HCT116 (cell line): ENCODE measurements around the gene TOGARAM1. TPM values are rescaled to one million over a fixed set of nuclear protein-coding genes. Genes with fewer than 3 reads are reported as not detected.

ENCODE experiments used
- ATAC-seq: fragments of 200-7000 bp; cut with Tn5 transposase; 2 replicates; pipeline ENCODE4 v1.9.1; 2020; ENCODE audit warnings: mild to moderate bottlenecking, moderate library complexity
- BruUV-seq: library from RNA; stranded (reverse); fragments of 400-500 nt; replicated peaks from 2 replicates; lab custom pipeline; 2021; lab: Mats Ljungman, UMichigan
- CTCF ChIA-PET: fragments of 300-600 bp; sonication (Branson Sonifier 250); formaldehyde crosslinking; loops from one replicate; lab custom pipeline; 2021; ENCODE audit warnings: antibody characterized with exemption; lab: Charles Lee
- POLR2A ChIA-PET: fragments of 300-600, 350-600 bp; sonication (Branson Sonifier 250); formaldehyde crosslinking; loops from one replicate; lab custom pipeline; 2021; ENCODE audit warnings: antibody characterized with exemption; lab: Charles Lee
- RAD21 ChIA-PET, 2 experiments: fragments of 300-600 bp; sonication (Branson Sonifier 250); formaldehyde crosslinking; loops; one replicate each; lab custom pipeline; 2023; ENCODE audit warnings: low total read pairs in 2 of 2; ENCODE audit not compliant: uncharacterized antibody in 2 of 2, unreplicated experiment in 2 of 2, low non-redundant PET in 1 of 2; lab: Charles Lee
- DNase-seq: peaks from one replicate; pipeline ENCODE4 v3.0.0-alpha.2; 2010; ENCODE audit warnings: low read depth, low spot score
- H2AFZ ChIP-seq: fragments of 200-600 bp; shearing (Covaris generic), sonication (generic); 2 replicates; pipeline ENCODE4 v1.6.1; 2017; ENCODE audit warnings: low read depth, mixed run types, mixed read lengths, antibody characterized with exemption, low read length; ENCODE audit not compliant: poor library complexity, severe bottlenecking
- H3K27ac ChIP-seq: 2 replicates; pipeline ENCODE4 v1.5.1; 2012; ENCODE audit warnings: low read depth, low read length
- H3K27me3 ChIP-seq: fragments of 200-600 bp; sonication (generic); 2 replicates; pipeline ENCODE4 v1.6.1; 2016; ENCODE audit warnings: mixed run types, low read length, mixed read lengths; ENCODE audit not compliant: insufficient read depth
- H3K36me3 ChIP-seq, 2 experiments: fragments of 200-500 bp in 1 of 2; fragments of 200-600 bp in 1 of 2; sonication (Bioruptor generic) in 1 of 2; sonication (generic) in 1 of 2; 2 replicates each; pipeline versions ENCODE4 v1.5.1 to v1.6.1; 2014 to 2016; ENCODE audit warnings: low read length in 2 of 2, inconsistent platforms in 1 of 2, mixed read lengths in 1 of 2, mixed run types in 1 of 2; ENCODE audit not compliant: insufficient read depth in 2 of 2, control insufficient read depth in 1 of 2
- H3K4me1 ChIP-seq, 2 experiments: fragments of 200-600 bp in 1 of 2; sonication (generic) in 1 of 2; 2 replicates each; pipeline versions ENCODE4 v1.5.1 to v1.6.1; 2012 to 2017; ENCODE audit warnings: low read length in 2 of 2, inconsistent platforms in 1 of 2, mild to moderate bottlenecking in 1 of 2, mixed read lengths in 1 of 2, mixed run types in 1 of 2, moderate library complexity in 1 of 2; ENCODE audit not compliant: insufficient read depth in 2 of 2, control insufficient read depth in 1 of 2
- H3K4me2 ChIP-seq: fragments of 200-600 bp; sonication (generic); 2 replicates; pipeline ENCODE4 v1.6.1; 2017; ENCODE audit warnings: mixed run types, low read length, mixed read lengths
- H3K4me3 ChIP-seq, 2 experiments: fragments of 200-600 bp in 1 of 2; sonication (generic) in 1 of 2; replicated peaks in 1 of 2; 2 replicates each; pipeline ENCODE4 v1.5.1; 2011 to 2016; ENCODE audit warnings: low read length in 2 of 2, control low read depth in 1 of 2, low read depth in 1 of 2, mild to moderate bottlenecking in 1 of 2, mixed read lengths in 1 of 2, mixed run types in 1 of 2
- H3K79me2 ChIP-seq: fragments of 200-600 bp; sonication (generic); 2 replicates; pipeline ENCODE4 v1.6.1; 2017; ENCODE audit warnings: mild to moderate bottlenecking, mixed run types, low read length, moderate library complexity, mixed read lengths; ENCODE audit not compliant: insufficient read depth
- H3K9ac ChIP-seq: fragments of 200-600 bp; sonication (generic); 2 replicates; pipeline ENCODE4 v1.6.1; 2016; ENCODE audit warnings: low read length, mixed read lengths
- H3K9me2 ChIP-seq: fragments of 200-600 bp; sonication (generic), shearing (Covaris generic); 2 replicates; pipeline ENCODE4 v1.6.1; 2017; ENCODE audit warnings: mixed run types, mild to moderate bottlenecking, moderate library complexity; ENCODE audit not compliant: insufficient read depth
- H3K9me3 ChIP-seq, 2 experiments: fragments of 200-500 bp in 1 of 2; fragments of 200-600 bp in 1 of 2; sonication (Bioruptor generic) in 1 of 2; sonication (generic) in 1 of 2; 2 replicates each; pipeline ENCODE4 v1.6.1; 2014 to 2017; ENCODE audit warnings: low read length in 2 of 2, mixed read lengths in 2 of 2, inconsistent platforms in 1 of 2, low read depth in 1 of 2, mild to moderate bottlenecking in 1 of 2, mixed run types in 1 of 2, moderate library complexity in 1 of 2; ENCODE audit not compliant: control insufficient read depth in 1 of 2, insufficient read depth in 1 of 2
- H4K20me1 ChIP-seq: fragments of 200-600 bp; sonication (generic), shearing (Covaris generic); 2 replicates; pipeline ENCODE4 v1.6.1; 2017; ENCODE audit warnings: mixed run types, mild to moderate bottlenecking, moderate library complexity; ENCODE audit not compliant: insufficient read depth
- CBX3 ChIP-seq: IDR thresholded peaks from 2 replicates; pipeline ENCODE4 v1.6.1; 2012; ENCODE audit warnings: low read depth
- CEBPB ChIP-seq: IDR thresholded peaks from 2 replicates; pipeline ENCODE4 v1.6.1; 2012; ENCODE audit warnings: low read depth
- CTCF ChIP-seq, 3 experiments: fragments of 200-600 bp in 1 of 3; sonication (generic) in 1 of 3; IDR thresholded peaks in 2 of 3; conservative IDR thresholded peaks in 1 of 3; 2 replicates each; pipeline ENCODE4 v1.5.1; 2012 to 2017; ENCODE audit warnings: low read depth in 2 of 3, low read length in 2 of 3, antibody characterized with exemption in 1 of 3, borderline replicate concordance in 1 of 3, control low read depth in 1 of 3, mild to moderate bottlenecking in 1 of 3, mixed read lengths in 1 of 3, mixed run types in 1 of 3, moderate library complexity in 1 of 3; ENCODE audit not compliant: insufficient read depth in 1 of 3
- EGR1 ChIP-seq: IDR thresholded peaks from 2 replicates; pipeline ENCODE4 v1.6.1; 2012; ENCODE audit warnings: low read depth
- ELF1 ChIP-seq: IDR thresholded peaks from 2 replicates; pipeline ENCODE4 v1.6.1; 2012; ENCODE audit warnings: low read depth, borderline replicate concordance
- EZH2phosphoT487 ChIP-seq: fragments of 200-600 bp; IDR thresholded peaks from 2 replicates; pipeline ENCODE4 v1.6.1; 2018; ENCODE audit warnings: antibody characterized with exemption, borderline replicate concordance
- FOSL1 ChIP-seq: IDR thresholded peaks from 2 replicates; pipeline ENCODE4 v1.6.1; 2012; ENCODE audit warnings: low read depth
- JUND ChIP-seq: IDR thresholded peaks from 2 replicates; pipeline ENCODE4 v1.6.1; 2012
- POLR2AphosphoS5 ChIP-seq: IDR thresholded peaks from 2 replicates; pipeline ENCODE4 v1.6.1; 2011; ENCODE audit warnings: mild to moderate bottlenecking, low read depth, low read length, moderate library complexity
- RAD21 ChIP-seq: IDR thresholded peaks from 2 replicates; pipeline ENCODE4 v1.6.1; 2012; ENCODE audit warnings: low read depth, mild to moderate bottlenecking
- SP1 ChIP-seq: IDR thresholded peaks from 2 replicates; pipeline ENCODE4 v1.6.1; 2012; ENCODE audit warnings: low read depth
- SRF ChIP-seq: IDR thresholded peaks from 2 replicates; pipeline ENCODE4 v1.6.1; 2012; ENCODE audit warnings: low read depth
- TCF7L2 ChIP-seq: IDR thresholded peaks from 2 replicates; pipeline ENCODE4 v1.7.0; 2011; ENCODE audit warnings: borderline replicate concordance, inconsistent platforms; ENCODE audit not compliant: insufficient read depth, insufficient read length; ENCODE audit errors: extremely low read depth
- YY1 ChIP-seq: IDR thresholded peaks from 2 replicates; pipeline ENCODE4 v1.6.1; 2011; ENCODE audit warnings: low read length, low read depth, moderate library complexity, mild to moderate bottlenecking; ENCODE audit not compliant: insufficient replicate concordance; ENCODE audit errors: extremely low read depth
- ZBTB33 ChIP-seq: IDR thresholded peaks from 2 replicates; pipeline ENCODE4 v1.6.1; 2011; ENCODE audit warnings: mild to moderate bottlenecking, low read length, moderate library complexity; ENCODE audit not compliant: insufficient replicate concordance; ENCODE audit errors: extremely low read depth
- ZFX ChIP-seq: fragments of 450-650 bp; IDR thresholded peaks from 2 replicates; pipeline ENCODE4 v1.6.1; 2017
- ZNF274 ChIP-seq: fragments of 200-500 bp; sonication (Bioruptor generic); IDR thresholded peaks from 2 replicates; pipeline ENCODE4 v1.6.1; 2014; ENCODE audit warnings: mild to moderate bottlenecking, low read depth, low read length, inconsistent platforms
- intact Hi-C: fragments of 100-400 bp; cut with micrococcal nuclease; formaldehyde crosslinking; loops from 2 replicates; pipeline ENCODE4 v1.10.0; 2022
- total RNA-seq: library from RNA; stranded (reverse); gene quantifications from one replicate; pipeline ENCODE4 v1.2.1, GENCODE V29; 2021; ENCODE audit not compliant: unreplicated experiment
- TF ChIP-seq, protein P1 (sequence below): IDR thresholded peaks from 2 replicates; pipeline ENCODE4 v1.6.1; 2012
- TF ChIP-seq, protein P2 (sequence below): IDR thresholded peaks from 2 replicates; pipeline ENCODE4 v1.6.1; 2012; ENCODE audit warnings: low read depth

TOGARAM1 gene
- total RNA-seq, 1 experiment from 2014 or later = 1.9 TPM

GRCh38 chr14:45048385-45048784, 86.4 kb downstream of the TOGARAM1 start:
- Histone ChIP-seq H3K9me3 (no peaks in the 10 kb centered on the region), H3K4me1 (no peaks in the 10 kb centered on the region), H3K79me2 (no peaks in the 10 kb centered on the region), H4K20me1 (no peaks in the 10 kb centered on the region), H3K27ac (no peak overlapping the region), H3K9me2 (no peaks in the 10 kb centered on the region), H3K36me3 (no peaks in the 10 kb centered on the region), H3K4me3 (no peak overlapping the region), H3K4me2 (no peak overlapping the region), H3K9ac (no peak overlapping the region), H2AFZ (no peak overlapping the region), H3K27me3 (no peaks in the 10 kb centered on the region)
- ChIA-PET RAD21 (no interaction called here), CTCF (no interaction called here), POLR2A (no interaction called here)
- intact Hi-C loops = no loop called here
- no peak for ATAC-seq
- DNase-seq = no peak
- BruUV-seq = no TSS peak
- TF ChIP-seq CTCF (IDR thresholded peaks at IDR 0.05 in 2 of 3, conservative IDR thresholded peaks at IDR 0.05 in 1 of 3; ENCODE audit: borderline replicate concordance in 1 of 3, insufficient read depth in 1 of 3, low read depth in 2 of 3, low read length in 2 of 3) = no peak
- TF ChIP-seq RAD21 = no peak
- TF ChIP-seq EGR1 = no peak
- TF ChIP-seq, protein P1, sequence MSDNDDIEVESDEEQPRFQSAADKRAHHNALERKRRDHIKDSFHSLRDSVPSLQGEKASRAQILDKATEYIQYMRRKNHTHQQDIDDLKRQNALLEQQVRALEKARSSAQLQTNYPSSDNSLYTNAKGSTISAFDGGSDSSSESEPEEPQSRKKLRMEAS = no peak
- TF ChIP-seq ZBTB33 = no peak
- TF ChIP-seq POLR2AphosphoS5 = no peak
- no peak for TF ChIP-seq CBX3
- no peak for TF ChIP-seq EZH2phosphoT487
- no peak for TF ChIP-seq YY1
- no peak for TF ChIP-seq TCF7L2
- TF ChIP-seq ZNF274 = no peak
- no peak for TF ChIP-seq FOSL1
- TF ChIP-seq ELF1 = no peak
- no peak for TF ChIP-seq CEBPB
- no peak for TF ChIP-seq JUND
- no peak for TF ChIP-seq ZFX
- TF ChIP-seq SP1 = no peak
- TF ChIP-seq, protein P2, sequence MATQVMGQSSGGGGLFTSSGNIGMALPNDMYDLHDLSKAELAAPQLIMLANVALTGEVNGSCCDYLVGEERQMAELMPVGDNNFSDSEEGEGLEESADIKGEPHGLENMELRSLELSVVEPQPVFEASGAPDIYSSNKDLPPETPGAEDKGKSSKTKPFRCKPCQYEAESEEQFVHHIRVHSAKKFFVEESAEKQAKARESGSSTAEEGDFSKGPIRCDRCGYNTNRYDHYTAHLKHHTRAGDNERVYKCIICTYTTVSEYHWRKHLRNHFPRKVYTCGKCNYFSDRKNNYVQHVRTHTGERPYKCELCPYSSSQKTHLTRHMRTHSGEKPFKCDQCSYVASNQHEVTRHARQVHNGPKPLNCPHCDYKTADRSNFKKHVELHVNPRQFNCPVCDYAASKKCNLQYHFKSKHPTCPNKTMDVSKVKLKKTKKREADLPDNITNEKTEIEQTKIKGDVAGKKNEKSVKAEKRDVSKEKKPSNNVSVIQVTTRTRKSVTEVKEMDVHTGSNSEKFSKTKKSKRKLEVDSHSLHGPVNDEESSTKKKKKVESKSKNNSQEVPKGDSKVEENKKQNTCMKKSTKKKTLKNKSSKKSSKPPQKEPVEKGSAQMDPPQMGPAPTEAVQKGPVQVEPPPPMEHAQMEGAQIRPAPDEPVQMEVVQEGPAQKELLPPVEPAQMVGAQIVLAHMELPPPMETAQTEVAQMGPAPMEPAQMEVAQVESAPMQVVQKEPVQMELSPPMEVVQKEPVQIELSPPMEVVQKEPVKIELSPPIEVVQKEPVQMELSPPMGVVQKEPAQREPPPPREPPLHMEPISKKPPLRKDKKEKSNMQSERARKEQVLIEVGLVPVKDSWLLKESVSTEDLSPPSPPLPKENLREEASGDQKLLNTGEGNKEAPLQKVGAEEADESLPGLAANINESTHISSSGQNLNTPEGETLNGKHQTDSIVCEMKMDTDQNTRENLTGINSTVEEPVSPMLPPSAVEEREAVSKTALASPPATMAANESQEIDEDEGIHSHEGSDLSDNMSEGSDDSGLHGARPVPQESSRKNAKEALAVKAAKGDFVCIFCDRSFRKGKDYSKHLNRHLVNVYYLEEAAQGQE = no peak
- TF ChIP-seq SRF = no peak
